Endothelial cell (in vitro differentiated cells): ENCODE measurements around the gene STAT5A. TPM values are rescaled to one million over a fixed set of nuclear protein-coding genes. Genes with fewer than 3 reads are reported as not detected.

Experiments used
- DNase-seq: peaks from one replicate; pipeline ENCODE4 v3.0.0; 2021; ENCODE audit warnings: low spot score
- H3K27ac Mint-ChIP-seq: one replicate; pipeline ENCODE4 v1.8.0; 2021; ENCODE audit warnings: mixed read lengths, inconsistent platforms; ENCODE audit not compliant: unreplicated experiment
- H3K27me3 Mint-ChIP-seq: one replicate; pipeline ENCODE4 v1.8.0; 2021; ENCODE audit warnings: mild to moderate bottlenecking, moderate library complexity, mixed read lengths, inconsistent platforms; ENCODE audit not compliant: unreplicated experiment
- H3K36me3 Mint-ChIP-seq: one replicate; pipeline ENCODE4 v1.8.0; 2021; ENCODE audit warnings: mild to moderate bottlenecking, low read depth, mixed read lengths, inconsistent platforms; ENCODE audit not compliant: unreplicated experiment
- H3K4me1 Mint-ChIP-seq: one replicate; pipeline ENCODE4 v1.8.0; 2021; ENCODE audit warnings: mild to moderate bottlenecking, mixed read lengths, inconsistent platforms; ENCODE audit not compliant: unreplicated experiment
- H3K4me3 Mint-ChIP-seq: one replicate; pipeline ENCODE4 v1.8.0; 2021; ENCODE audit warnings: mild to moderate bottlenecking, mixed read lengths, inconsistent platforms; ENCODE audit not compliant: unreplicated experiment
- H3K9me3 Mint-ChIP-seq: one replicate; pipeline ENCODE4 v1.8.0; 2021; ENCODE audit warnings: mixed read lengths, inconsistent platforms; ENCODE audit not compliant: unreplicated experiment
- CTCF ChIP-seq: fragments of 200-600 bp; sonication (generic); IDR thresholded peaks from one replicate; pipeline ENCODE4 v1.5.0; 2021; ENCODE audit warnings: antibody characterized with exemption; ENCODE audit not compliant: unreplicated experiment
- total RNA-seq: library from RNA; stranded (reverse); fragmentation: NEBNext Ultra II Directional; extraction: Animal tissue kit (Norgen Biotek cat#: 25700); gene quantifications from one replicate; pipeline ENCODE4 v1.2.1, GENCODE V29; 2021; ENCODE audit not compliant: unreplicated experiment

The STAT5A gene
- total RNA-seq, 1 donor from 2014 or later, result 67.2 TPM

- DNase-seq, result no peak
- Mint-ChIP-seq H3K27me3 (peaks cover 8% of the 10 kb centered on the region), H3K27ac (peak overlapping the region; percentile 15), H3K4me3 (no peak overlapping the region), H3K36me3 (peaks cover 52% of the 10 kb centered on the region), H3K9me3 (no peaks in the 10 kb centered on the region), H3K4me1 (peaks cover 30% of the 10 kb centered on the region)
- no peak for TF ChIP-seq CTCF
Measured at GRCh38 chr17:42310787-42311215, 22.5 kb downstream of the STAT5A start.

GRCh38 chr17:42311240-42312034 lies 23.1 kb downstream of the STAT5A start:
- no peak for TF ChIP-seq CTCF
- peaks cover 46% of the 10 kb centered on the region for H3K36me3 Mint-ChIP-seq
- no peaks in the 10 kb centered on the region for H3K9me3 Mint-ChIP-seq
- H3K27me3 Mint-ChIP-seq, result peaks cover 7% of the 10 kb centered on the region
- H3K4me1 Mint-ChIP-seq, result peaks cover 33% of the 10 kb centered on the region
- peak overlapping the region; percentile 32 for H3K27ac Mint-ChIP-seq
- H3K4me3 Mint-ChIP-seq, result peak overlapping the region; percentile 65
- no peak for DNase-seq

GRCh38 chr17:42312035-42312284 lies 23.7 kb downstream of the STAT5A start:
- no peak overlapping the region for H3K4me3 Mint-ChIP-seq
- peak overlapping the region; percentile 32 for H3K27ac Mint-ChIP-seq

GRCh38 chr17:42312285-42313130 lies 24.2 kb downstream of the STAT5A start:
- H3K36me3 Mint-ChIP-seq, result peaks cover 46% of the 10 kb centered on the region

More at GRCh38 chr17:42312035-42312284, 23.7 kb downstream of the STAT5A start:
- no peak for DNase-seq
- Mint-ChIP-seq H3K27me3 (peaks cover 7% of the 10 kb centered on the region), H3K4me1 (peaks cover 38% of the 10 kb centered on the region), H3K9me3 (no peaks in the 10 kb centered on the region), H3K36me3 (peaks cover 50% of the 10 kb centered on the region)
- no peak for TF ChIP-seq CTCF

More at GRCh38 chr17:42312285-42313130, 24.2 kb downstream of the STAT5A start:
- DNase-seq, result peak; percentile 90
- Mint-ChIP-seq H3K27ac (no peak overlapping the region), H3K4me1 (peaks cover 44% of the 10 kb centered on the region), H3K27me3 (peaks cover 7% of the 10 kb centered on the region), H3K9me3 (no peaks in the 10 kb centered on the region), H3K4me3 (no peak overlapping the region)
- peak; percentile 39 for TF ChIP-seq CTCF
